SK-N-MC (cell line): ENCODE measurements around the gene KLHL29.

Experiments used
- DNase-seq: peaks from one replicate; pipeline ENCODE4 v3.0.0-alpha.2; 2011; ENCODE audit warnings: low read depth, low spot score
- H3K27ac ChIP-seq: fragments of 200-600 bp; sonication (generic); 2 replicates; pipeline ENCODE4 v1.5.1; 2016; ENCODE audit warnings: mixed run types
- H3K36me3 ChIP-seq: fragments of 200-600 bp; sonication (generic); 2 replicates; pipeline ENCODE4 v1.6.1; 2017; ENCODE audit warnings: antibody characterized with exemption, low read length, mixed read lengths; ENCODE audit not compliant: insufficient read depth
- H3K4me3 ChIP-seq: fragments of 200-600 bp; sonication (generic); 2 replicates; pipeline ENCODE4 v1.5.1; 2016
- H3K9ac ChIP-seq: fragments of 200-600 bp; sonication (generic); 2 replicates; pipeline ENCODE4 v1.8.0; 2017; ENCODE audit warnings: mixed run types, mixed read lengths; ENCODE audit not compliant: insufficient read length
- H3K9me3 ChIP-seq: fragments of 200-600 bp; sonication (generic); 2 replicates; pipeline ENCODE4 v1.6.1; 2017; ENCODE audit warnings: low read depth, mild to moderate bottlenecking, antibody characterized with exemption, low read length, moderate library complexity, mixed read lengths
- EZH2 ChIP-seq: fragments of 200-600 bp; sonication (generic); IDR thresholded peaks from one replicate; pipeline ENCODE4 v1.6.1; 2017; ENCODE audit warnings: antibody characterized with exemption
- FOXP2 ChIP-seq: optimal IDR thresholded peaks from 2 replicates; pipeline ENCODE3; 2011; ENCODE audit warnings: mild to moderate bottlenecking, moderate library complexity; ENCODE audit not compliant: insufficient read depth; ENCODE audit errors: extremely low read length, control extremely low read depth
- POLR2AphosphoS5 ChIP-seq: IDR thresholded peaks from 2 replicates; pipeline ENCODE4 v1.6.1; 2012; ENCODE audit warnings: mild to moderate bottlenecking, low read depth, low read length, borderline replicate concordance

The KLHL29 gene

DNA sequence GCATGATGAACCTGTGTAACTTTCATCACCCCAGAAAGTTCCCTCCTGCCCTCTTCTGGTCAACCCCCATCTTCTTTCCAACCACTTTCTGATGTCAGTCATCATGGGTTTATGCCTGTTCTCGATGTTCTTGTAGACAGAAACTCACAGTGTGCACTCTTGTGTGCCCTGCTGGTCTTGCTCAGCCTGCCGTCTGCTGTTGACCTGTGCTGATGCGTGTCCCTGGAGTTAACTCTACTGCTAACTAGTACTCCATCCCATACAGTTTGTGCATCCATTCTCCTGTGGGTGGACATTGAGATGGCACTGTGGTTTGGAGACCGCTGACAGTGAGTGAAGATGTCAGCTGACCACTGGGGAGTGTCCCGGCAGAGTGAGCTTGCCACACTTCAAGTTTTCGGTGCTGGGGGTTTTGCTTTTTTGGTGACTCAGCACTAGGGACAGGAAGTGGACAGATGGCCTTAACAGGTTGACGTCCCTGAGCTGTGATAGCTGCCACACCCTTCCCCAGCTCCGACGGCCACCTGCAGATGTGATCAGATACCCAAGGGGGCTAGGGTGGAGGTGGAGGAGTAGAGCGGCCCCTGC lies 14.8 kb downstream of the KLHL29 start:
- no peak overlapping the region for H3K9ac ChIP-seq
- no peak overlapping the region for H3K4me3 ChIP-seq
- TF ChIP-seq FOXP2 (no peak), EZH2 (no peak), POLR2AphosphoS5 (no peak)
- no peak overlapping the region for H3K27ac ChIP-seq
- no peaks in the 10 kb centered on the region for H3K36me3 ChIP-seq
- no peak for DNase-seq
- no peaks in the 10 kb centered on the region for H3K9me3 ChIP-seq

DNA sequence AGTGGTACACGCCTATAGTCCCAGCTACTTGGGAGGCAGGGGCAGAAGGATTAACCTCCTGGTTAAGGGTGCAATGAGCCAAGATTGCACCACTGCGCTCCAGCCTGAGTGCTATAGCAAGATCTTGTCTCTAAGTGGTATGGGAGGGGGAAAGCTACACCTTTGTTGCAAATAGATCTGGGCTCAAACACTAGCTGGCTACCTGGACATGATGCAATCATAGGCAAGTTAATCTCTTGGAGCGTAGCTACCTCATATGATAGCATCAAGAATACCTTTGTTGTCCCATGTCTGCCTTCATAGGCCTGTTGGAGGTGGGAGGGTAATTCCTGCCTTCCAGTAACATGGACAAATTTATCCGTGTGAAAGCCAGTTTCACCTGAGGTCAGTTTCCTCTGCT lies 15.7 kb downstream of the KLHL29 start:
- TF ChIP-seq EZH2 (no peak), FOXP2 (no peak), POLR2AphosphoS5 (no peak)
- Histone ChIP-seq H3K9ac (no peak overlapping the region), H3K9me3 (no peaks in the 10 kb centered on the region), H3K4me3 (no peak overlapping the region), H3K36me3 (no peaks in the 10 kb centered on the region), H3K27ac (no peak overlapping the region)
- no peak for DNase-seq

DNA sequence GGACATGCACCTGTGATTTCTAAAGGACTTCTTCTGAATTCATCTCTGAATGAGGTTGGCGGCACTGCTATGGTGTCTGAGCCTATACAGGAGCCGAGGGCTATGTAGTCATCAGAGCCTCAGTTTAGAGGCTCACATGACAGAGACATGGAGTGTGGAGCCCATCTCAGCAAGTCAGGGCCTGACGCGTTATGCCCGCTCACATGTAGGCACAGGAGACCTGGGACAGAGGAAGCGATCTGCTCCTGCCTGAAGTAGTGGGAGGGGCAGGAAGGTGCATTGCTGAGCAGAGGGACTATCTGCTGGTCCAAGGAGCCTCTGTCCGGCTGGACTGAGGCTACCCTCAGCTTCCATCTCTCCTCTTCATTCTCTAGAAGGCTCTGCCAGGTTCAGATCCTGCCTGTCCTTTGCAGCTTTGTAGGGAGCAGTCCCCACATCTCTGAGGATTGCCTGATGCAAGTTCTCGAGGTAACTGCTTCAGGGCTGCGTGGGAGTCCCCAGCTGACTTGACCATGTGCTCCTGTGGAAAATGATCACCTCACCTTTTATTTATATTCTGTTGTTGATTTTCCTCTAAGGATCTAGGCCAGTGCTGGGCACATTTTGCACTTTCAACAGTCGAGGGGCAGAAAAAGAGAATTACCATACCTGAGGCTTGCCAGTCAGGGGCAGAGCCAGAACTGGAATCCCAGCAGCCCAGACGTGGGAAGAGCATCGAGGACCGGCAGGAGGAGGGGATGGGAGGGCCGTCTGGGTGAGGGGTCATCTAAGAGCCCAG lies 16.6 kb downstream of the KLHL29 start:
- H3K9me3 ChIP-seq: no peaks in the 10 kb centered on the region
- H3K27ac ChIP-seq: no peak overlapping the region
- H3K4me3 ChIP-seq: no peak overlapping the region
- TF ChIP-seq EZH2: no peak
- DNase-seq: no peak
- H3K9ac ChIP-seq: no peak overlapping the region
- no peaks in the 10 kb centered on the region for H3K36me3 ChIP-seq

DNA sequence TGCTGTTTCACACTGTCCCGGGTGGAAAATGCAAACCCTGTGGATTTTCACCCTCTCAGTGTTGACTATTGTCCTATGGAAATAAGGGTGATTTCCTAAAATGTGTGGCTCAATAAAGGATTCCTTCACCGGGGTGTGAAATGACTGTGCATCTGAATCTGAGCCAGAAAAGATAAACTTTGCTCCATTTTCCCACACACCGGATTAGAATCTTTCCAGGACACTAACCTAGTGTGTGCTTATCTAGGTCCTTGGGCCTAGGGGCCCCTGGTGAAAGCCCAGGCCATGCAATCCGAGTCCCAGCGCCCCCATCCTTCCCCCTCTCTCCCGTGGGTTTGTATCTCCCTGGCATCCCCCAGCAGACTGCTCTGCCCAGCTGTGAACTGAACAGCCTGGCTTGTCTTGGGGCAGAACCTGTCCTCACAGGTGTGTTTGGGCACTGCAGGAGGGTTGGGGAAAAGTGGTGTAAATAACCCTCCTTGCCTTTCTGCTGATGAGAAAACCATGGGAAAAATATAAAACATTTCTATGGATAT lies 17.3 kb downstream of the KLHL29 start:
- H3K27ac ChIP-seq: no peak overlapping the region
- TF ChIP-seq EZH2 (no peak), FOXP2 (no peak), POLR2AphosphoS5 (no peak)
- H3K9me3 ChIP-seq: no peaks in the 10 kb centered on the region
- DNase-seq: no peak
- no peak overlapping the region for H3K4me3 ChIP-seq
- no peak overlapping the region for H3K9ac ChIP-seq
- no peaks in the 10 kb centered on the region for H3K36me3 ChIP-seq

DNA sequence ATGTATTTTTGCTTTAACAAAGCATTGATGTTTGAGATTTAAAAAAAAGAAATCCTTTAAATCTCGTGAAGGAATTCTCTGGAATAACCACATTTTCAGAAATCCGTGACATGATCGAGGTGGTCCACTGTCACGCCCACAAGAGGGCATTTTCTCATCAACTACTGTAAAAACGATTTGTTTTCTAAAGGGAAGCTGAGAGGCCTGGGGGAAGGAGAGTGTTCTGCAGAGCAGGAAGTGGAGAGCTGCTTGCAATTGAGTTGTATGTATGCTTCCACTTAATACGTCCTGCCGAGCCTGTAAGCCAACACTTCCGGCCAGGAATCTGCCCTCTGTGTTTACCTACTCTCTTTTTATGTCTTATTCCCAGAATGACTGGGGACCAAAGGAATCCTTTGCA lies 19.4 kb downstream of the KLHL29 start:
- Histone ChIP-seq H3K27ac (peak overlapping the region; percentile 86), H3K36me3 (no peaks in the 10 kb centered on the region), H3K9ac (peak overlapping the region; percentile 39), H3K9me3 (no peaks in the 10 kb centered on the region), H3K4me3 (peak overlapping the region; percentile 79)
- peak; percentile 70 for DNase-seq
- TF ChIP-seq FOXP2 (peak; percentile 67), EZH2 (no peak), POLR2AphosphoS5 (peak; percentile 20; the same call in 1 of the 2 replicates)

DNA sequence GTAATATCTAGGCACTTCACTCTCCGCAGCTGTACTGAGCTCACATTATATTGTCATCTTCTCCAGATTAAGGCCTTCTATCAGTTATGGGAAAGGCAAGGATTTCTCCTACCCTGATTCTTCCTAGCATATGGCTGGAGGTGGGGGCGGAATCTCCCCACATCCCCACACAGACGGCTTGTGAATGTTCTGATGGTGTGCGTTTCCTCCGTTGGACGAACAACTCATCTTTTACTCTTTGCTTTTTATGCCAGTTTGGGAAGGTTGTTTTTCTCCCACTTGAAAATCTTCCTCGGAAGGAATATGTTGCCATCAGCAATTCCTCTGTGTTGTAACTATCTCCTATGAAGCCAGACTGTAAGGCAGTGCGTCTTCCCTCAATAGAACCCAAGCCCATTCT lies 24.3 kb downstream of the KLHL29 start:
- Histone ChIP-seq H3K9me3 (no peaks in the 10 kb centered on the region), H3K36me3 (no peaks in the 10 kb centered on the region), H3K9ac (no peak overlapping the region), H3K4me3 (no peak overlapping the region), H3K27ac (no peak overlapping the region)
- no peak for DNase-seq
- TF ChIP-seq FOXP2 (no peak), EZH2 (no peak), POLR2AphosphoS5 (no peak)

DNA sequence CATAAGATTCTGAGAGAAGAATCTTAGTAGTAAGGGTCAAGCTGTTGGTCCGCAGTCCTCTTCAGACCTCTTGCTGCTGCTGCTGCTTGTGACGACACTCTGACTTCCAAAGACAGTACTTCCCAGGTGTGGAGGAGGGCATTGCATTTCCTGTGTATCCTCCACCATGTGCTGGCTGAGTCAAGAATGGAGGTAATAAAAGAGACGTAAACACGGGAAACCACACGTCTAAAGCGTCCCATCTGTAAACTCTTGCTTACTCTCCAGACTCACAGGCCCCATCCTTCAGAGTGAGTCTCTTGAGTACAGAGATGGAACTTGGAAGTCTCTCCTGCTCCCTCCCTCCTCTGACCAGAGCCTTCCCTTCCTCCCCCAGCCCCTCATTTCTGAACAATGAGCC lies 25.6 kb downstream of the KLHL29 start:
- TF ChIP-seq POLR2AphosphoS5: no peak
- H3K36me3 ChIP-seq: no peaks in the 10 kb centered on the region
- no peak overlapping the region for H3K9ac ChIP-seq
- no peaks in the 10 kb centered on the region for H3K9me3 ChIP-seq
- no peak for DNase-seq
- no peak overlapping the region for H3K4me3 ChIP-seq
- no peak overlapping the region for H3K27ac ChIP-seq

DNA sequence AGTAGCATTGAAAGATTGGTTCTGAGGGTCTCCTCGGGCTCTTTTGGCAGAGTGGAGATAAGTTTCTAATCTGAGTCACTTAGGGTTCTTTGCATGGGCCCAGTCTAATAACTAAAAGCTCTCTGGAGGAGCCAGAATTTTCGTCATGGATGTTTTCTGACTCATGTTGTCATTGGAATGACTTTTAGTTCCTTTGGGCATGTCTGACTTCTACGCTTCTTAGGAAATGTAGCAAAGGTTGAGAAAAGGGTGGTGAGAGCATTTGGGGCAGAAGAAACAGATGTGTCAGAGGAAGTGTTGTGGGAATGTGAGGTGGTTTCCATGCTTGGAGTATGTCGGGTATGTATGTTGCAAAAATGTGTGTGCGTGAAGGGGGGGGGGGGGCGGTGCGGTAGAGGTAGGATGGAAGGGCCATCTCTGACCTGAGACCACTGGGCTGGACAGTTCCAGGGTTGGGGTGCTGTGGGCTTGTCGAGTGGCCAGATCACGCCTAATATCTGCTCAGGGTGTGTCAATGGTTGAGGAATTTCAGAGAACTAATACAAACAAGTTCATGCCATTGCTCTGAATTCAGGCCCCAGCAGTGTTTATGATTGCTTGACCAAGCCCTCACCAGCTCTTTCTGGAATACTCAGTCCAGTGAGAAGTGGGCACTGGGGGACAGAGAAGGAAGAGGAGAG lies 26.9 kb downstream of the KLHL29 start:
- H3K4me3 ChIP-seq: no peak overlapping the region
- H3K36me3 ChIP-seq: no peaks in the 10 kb centered on the region
- H3K27ac ChIP-seq: no peak overlapping the region
- TF ChIP-seq EZH2: no peak
- no peak for TF ChIP-seq POLR2AphosphoS5
- TF ChIP-seq FOXP2: no peak
- H3K9ac ChIP-seq: no peak overlapping the region
- H3K9me3 ChIP-seq: no peaks in the 10 kb centered on the region
- no peak for DNase-seq
